Mucosa of rectum (tissue), 2 donors: ENCODE results near the gene FARSA.
A peak's percentile ranks its signal among the peaks of the same experiment; 100 is the strongest.
"Not testable (repeated sequence)": the region's sequence is repeated elsewhere in the genome, so short reads cannot be mapped to it uniquely, and the experiment has no call there.

Source experiments
- H3K27ac ChIP-seq, 2 donors: one replicate each; pipeline ENCODE4 v1.7.0; 2013; ENCODE audit warnings: inconsistent platforms in 2 of 2, low read depth in 2 of 2, low read length in 2 of 2
- H3K27me3 ChIP-seq, 2 donors: one replicate each; pipeline ENCODE4 v1.7.0; 2013; ENCODE audit warnings: low read length in 2 of 2; ENCODE audit not compliant: control insufficient read depth in 2 of 2, insufficient read depth in 2 of 2
- H3K36me3 ChIP-seq, 2 donors: one replicate each; pipeline ENCODE4 v1.7.0; 2013; ENCODE audit warnings: low read length in 2 of 2; ENCODE audit not compliant: control insufficient read depth in 2 of 2, insufficient read depth in 2 of 2
- H3K4me1 ChIP-seq, 2 donors: one replicate each; pipeline ENCODE4 v1.7.0; 2013; ENCODE audit warnings: low read length in 2 of 2, mild to moderate bottlenecking in 1 of 2; ENCODE audit not compliant: control insufficient read depth in 2 of 2, insufficient read depth in 2 of 2
- H3K4me3 ChIP-seq, 2 donors: one replicate each; pipeline ENCODE4 v1.7.0; 2013; ENCODE audit warnings: low read length in 2 of 2
- H3K9ac ChIP-seq, 2 donors: one replicate each; pipeline ENCODE4 v1.7.0; 2013; ENCODE audit warnings: low read length in 2 of 2, low read depth in 1 of 2, mild to moderate bottlenecking in 1 of 2
- H3K9me3 ChIP-seq, 2 donors: one replicate each; pipeline ENCODE4 v1.7.0; 2013; ENCODE audit warnings: low read length in 2 of 2; ENCODE audit not compliant: control insufficient read depth in 2 of 2
- donor health status: healthy.
- donor health status: Normal muscosa, but diverticular disease.

FARSA gene

DNA sequence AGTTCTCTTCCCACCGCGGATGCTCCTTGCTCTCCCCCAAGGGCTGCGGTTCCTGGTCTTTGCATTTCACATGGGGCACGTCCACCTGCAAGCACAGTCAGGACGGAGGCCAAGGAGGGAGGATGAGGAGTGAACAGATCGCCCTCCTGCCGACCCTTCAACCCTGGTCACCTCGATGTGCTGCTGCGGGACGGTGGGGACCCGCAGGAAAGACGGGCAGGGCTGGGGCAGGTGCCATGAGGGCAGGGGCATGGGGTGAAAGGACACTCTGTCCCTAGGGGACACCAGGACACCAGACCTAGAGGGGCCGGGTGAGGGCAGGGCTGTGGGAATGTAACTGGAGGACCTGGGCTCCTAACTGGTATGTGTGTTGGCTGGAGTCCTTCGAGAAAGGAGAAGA is 15.3 kb downstream of the FARSA start:
- Histone ChIP-seq H3K9me3 (no peaks in the 10 kb centered on the region), H3K27me3 (no peaks in the 10 kb centered on the region), H3K4me3 (no peak overlapping the region), H3K27ac (no peak overlapping the region), H3K9ac (no peak overlapping the region), H3K4me1 (peaks cover 4 to 6% of the 10 kb centered on the region in 2 donors), H3K36me3 (peaks cover 11% of the 10 kb centered on the region in 2 donors)

GRCh38 chr19:12915860-12916259 is 17.7 kb downstream of the FARSA start:
- H3K9me3 ChIP-seq, H3K36me3 ChIP-seq, H3K27ac ChIP-seq, H3K4me3 ChIP-seq, H3K27me3 ChIP-seq, H3K9ac ChIP-seq: not testable (repeated sequence)
- H3K4me1 ChIP-seq, result peaks cover 8 to 14% of the 10 kb centered on the region in 2 donors

DNA sequence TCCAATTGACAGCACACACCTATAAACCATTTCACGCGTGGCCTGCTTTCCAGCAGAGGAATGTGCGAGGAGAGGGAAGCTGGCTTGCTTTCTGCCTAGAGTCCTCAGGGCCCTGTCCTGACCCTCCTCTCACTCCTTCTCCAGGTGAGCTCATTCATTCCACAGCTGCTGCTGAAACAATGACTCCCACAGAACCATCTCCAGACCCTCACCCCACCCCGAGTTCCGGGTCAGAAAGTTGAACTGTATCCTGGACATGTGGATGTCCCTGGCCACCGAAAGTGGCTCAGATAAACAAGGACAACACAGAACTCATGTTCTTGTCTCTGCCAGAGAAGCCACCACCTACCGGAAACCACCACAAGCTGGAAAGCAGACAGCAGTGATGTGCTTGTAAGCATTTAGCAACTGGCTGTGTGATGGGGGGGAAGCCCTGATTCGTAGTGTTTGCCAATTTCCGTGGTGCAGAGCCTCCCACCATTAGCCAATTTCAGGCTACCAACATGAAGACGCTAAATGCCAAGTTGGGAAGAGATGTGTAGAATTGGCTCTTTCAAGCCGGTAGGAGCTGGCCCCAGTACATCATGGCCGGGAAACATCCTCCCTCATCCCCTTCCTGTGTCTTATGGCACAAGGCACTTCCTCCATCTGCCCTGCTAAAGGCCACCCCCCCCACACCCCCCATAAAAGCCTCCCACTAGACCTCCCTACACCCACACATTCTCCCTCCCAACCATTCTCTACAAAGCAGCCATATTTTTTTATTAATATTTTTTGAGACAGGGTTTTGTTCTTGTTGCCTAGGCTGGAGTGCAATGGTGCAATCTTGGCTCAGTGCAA is 19.4 kb downstream of the FARSA start:
- H3K27me3 ChIP-seq, result no peaks in the 10 kb centered on the region
- H3K27ac ChIP-seq, result peak overlapping the region; percentile 64 to 66
- H3K9me3 ChIP-seq, result no peaks in the 10 kb centered on the region
- H3K36me3 ChIP-seq, result no peaks in the 10 kb centered on the region
- peak overlapping the region in 1 of 2 donors; percentile 28 for H3K4me3 ChIP-seq
- peaks cover 8 to 11% of the 10 kb centered on the region in 2 donors for H3K4me1 ChIP-seq
- H3K9ac ChIP-seq, result no peak overlapping the region

GRCh38 chr19:12913011-12913561 is 20.4 kb downstream of the FARSA start:
- Histone ChIP-seq H3K4me3 (peak overlapping the region in 1 of 2 donors; percentile 2), H3K27ac (peak overlapping the region; percentile 35 to 64), H3K27me3 (no peaks in the 10 kb centered on the region), H3K9me3 (no peaks in the 10 kb centered on the region), H3K9ac (peak overlapping the region; percentile 10), H3K36me3 (no peaks in the 10 kb centered on the region), H3K4me1 (peaks cover 5 to 8% of the 10 kb centered on the region in 2 donors)

DNA sequence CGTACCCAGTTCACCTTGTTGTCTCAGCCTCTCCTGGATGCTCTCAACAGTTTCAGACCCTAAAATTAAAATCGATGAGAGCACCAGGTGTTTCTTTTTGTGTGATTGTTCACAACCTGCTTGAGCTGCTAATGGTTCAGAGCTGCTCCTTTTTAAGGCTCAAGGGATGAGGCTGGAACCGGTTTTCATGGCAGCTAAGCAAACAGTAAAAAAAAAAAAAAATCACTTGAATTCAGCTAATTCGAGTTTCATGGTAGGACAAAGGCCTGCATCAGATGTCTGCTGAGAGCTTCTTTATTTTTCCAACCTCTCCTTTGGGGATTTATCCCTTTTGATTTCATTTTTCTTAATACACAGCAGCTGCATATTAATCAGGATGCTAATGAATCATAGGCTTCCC is 20.9 kb downstream of the FARSA start:
- peak overlapping the region; percentile 15 to 64 for H3K27ac ChIP-seq
- peak overlapping the region in 1 of 2 donors; percentile 10 for H3K9ac ChIP-seq

DNA sequence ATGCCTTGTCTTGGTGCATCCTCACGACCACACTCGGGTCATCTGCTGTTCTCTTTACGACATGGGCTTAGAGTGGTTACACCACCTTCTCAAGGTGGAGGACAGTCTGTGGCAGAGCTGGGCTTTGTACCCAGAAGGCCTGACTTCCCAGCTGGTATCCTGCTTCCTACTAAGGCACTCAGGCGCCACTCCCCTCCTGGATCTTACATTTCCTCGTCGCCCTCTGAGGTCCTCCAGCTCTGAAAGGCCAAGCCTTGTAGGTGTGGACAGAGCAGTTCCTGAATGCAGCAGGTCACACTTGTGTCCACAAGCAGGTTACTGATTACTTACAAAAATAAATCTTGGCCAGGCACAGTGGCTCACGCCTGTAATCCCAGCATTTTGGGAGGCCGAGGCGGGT is 26.3 kb downstream of the FARSA start:
- peaks cover 0 to under 1% of the 10 kb centered on the region in 2 donors for H3K4me1 ChIP-seq
- no peaks in the 10 kb centered on the region for H3K27me3 ChIP-seq
- H3K9ac ChIP-seq, result no peak overlapping the region
- no peaks in the 10 kb centered on the region for H3K36me3 ChIP-seq
- H3K9me3 ChIP-seq, result no peaks in the 10 kb centered on the region
- no peak overlapping the region for H3K4me3 ChIP-seq
- peak overlapping the region in 1 of 2 donors; percentile 20 for H3K27ac ChIP-seq

More for the DNA sequence above, 20.9 kb downstream of the FARSA start:
- Histone ChIP-seq H3K36me3 (no peaks in the 10 kb centered on the region), H3K27me3 (no peaks in the 10 kb centered on the region), H3K4me1 (peaks cover 5 to 8% of the 10 kb centered on the region in 2 donors), H3K9me3 (no peaks in the 10 kb centered on the region), H3K4me3 (no peak overlapping the region)

DNA sequence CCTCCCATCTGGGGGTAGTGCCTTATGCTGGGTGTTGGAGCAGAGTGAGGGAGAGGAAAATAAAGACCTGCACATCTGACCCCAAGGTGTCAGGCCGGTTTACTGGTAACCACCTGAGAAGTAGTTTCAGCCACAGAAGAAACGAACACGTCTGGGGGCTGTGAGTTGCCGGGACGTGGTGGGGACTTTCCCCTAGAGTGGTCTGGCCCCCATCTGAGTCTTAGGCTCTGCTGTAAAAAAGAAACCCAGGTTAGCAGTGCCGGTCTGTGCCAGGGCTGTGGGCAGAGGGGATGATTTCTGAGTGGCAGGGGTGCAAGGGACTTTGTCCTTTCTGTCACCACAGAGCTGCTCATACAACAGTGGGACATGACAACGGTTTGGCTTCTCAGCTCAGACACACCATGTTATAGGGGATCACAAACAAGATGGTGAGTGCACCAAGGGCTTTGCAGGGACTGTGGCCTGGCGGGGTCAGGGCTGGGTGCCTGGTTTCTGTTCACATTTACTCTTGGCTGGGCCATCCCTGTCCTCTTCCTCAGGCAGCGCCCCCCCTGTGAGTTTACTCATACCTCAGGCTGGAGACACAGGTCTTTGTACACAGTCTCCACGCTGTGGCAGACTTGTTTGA is 33.5 kb downstream of the FARSA start:
- H3K9me3 ChIP-seq, result no peaks in the 10 kb centered on the region
- no peak overlapping the region for H3K27ac ChIP-seq
- H3K4me1 ChIP-seq, result no peaks in the 10 kb centered on the region
- no peak overlapping the region for H3K4me3 ChIP-seq
- H3K27me3 ChIP-seq, result no peaks in the 10 kb centered on the region
- H3K9ac ChIP-seq, result no peak overlapping the region
- H3K36me3 ChIP-seq, result peaks cover 6 to 15% of the 10 kb centered on the region in 2 donors

DNA sequence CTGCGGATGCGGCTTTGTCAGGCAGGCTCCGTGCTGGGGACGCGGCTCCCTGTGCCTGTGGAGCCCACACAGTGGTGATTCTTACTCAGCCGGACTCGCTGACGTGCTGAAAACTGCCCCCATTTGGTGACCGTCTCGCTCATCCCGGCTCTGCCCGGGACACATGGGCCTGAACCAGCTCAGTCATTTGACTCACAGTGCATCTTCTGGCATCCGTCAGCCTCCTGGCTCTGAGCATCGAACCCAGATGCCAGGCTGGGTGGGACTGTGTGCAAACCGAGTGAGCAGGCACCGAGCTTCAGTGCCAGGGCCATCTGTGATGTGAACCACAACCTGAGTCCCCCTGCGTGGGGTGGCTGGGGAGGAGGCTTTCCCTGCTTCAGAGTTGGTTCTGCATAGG is 37.1 kb downstream of the FARSA start:
- no peak overlapping the region for H3K9ac ChIP-seq
- peaks cover 6 to 30% of the 10 kb centered on the region in 2 donors for H3K36me3 ChIP-seq
- H3K9me3 ChIP-seq, result no peaks in the 10 kb centered on the region
- no peak overlapping the region for H3K27ac ChIP-seq
- H3K4me3 ChIP-seq, result no peak overlapping the region
- no peaks in the 10 kb centered on the region for H3K27me3 ChIP-seq
- H3K4me1 ChIP-seq, result peaks cover 6 to 7% of the 10 kb centered on the region in 2 donors

DNA sequence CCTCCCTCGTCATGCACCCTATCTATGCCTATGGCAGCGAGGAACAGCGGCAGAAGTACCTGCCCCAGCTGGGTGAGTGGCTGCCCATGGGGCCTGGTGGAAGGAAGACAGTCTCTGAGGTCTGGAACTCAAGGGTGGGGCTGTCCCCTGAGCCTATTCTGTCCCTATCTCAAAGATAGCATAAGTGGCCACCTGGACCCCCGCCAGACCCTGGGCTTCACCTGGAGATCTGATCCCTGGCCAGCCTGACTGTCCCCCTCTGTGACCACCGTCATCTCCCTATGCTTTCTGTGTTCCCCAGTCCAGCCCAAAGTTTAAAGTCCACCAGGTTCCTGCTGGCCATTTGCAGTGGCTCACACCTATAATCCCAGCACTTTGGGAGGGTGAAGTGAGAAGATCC is 39.9 kb downstream of the FARSA start:
- peaks cover 6 to 30% of the 10 kb centered on the region in 2 donors for H3K36me3 ChIP-seq

GRCh38 chr19:12891553-12892021 is 41.9 kb downstream of the FARSA start:
- Histone ChIP-seq H3K9ac (peak overlapping the region; percentile 63 to 79), H3K36me3 (peaks cover 0 to 23% of the 10 kb centered on the region in 2 donors), H3K27me3 (no peaks in the 10 kb centered on the region), H3K9me3 (no peaks in the 10 kb centered on the region), H3K27ac (peak overlapping the region in 1 of 2 donors; percentile 74), H3K4me1 (peaks cover 10 to 12% of the 10 kb centered on the region in 2 donors), H3K4me3 (peak overlapping the region; percentile 85 to 94)

More for the DNA sequence above, 39.9 kb downstream of the FARSA start:
- Histone ChIP-seq H3K27ac (no peak overlapping the region), H3K4me3 (no peak overlapping the region), H3K27me3 (no peaks in the 10 kb centered on the region), H3K9ac (no peak overlapping the region), H3K4me1 (peaks cover 10 to 12% of the 10 kb centered on the region in 2 donors), H3K9me3 (no peaks in the 10 kb centered on the region)
